ENCODE data around the gene NFIA. TPM values are rescaled to one million over a fixed set of nuclear protein-coding genes. Genes with fewer than 3 reads are reported as not detected.

The NFIA gene
- total RNA-seq, 1 experiment from 2014 or later: 20.9 TPM

- POLR2A ChIA-PET: no interaction called here
- no peaks in the 10 kb centered on the region for H3K4me1 ChIP-seq (ENCODE audit: control insufficient read depth, insufficient read depth, low read length)
- CTCF ChIA-PET: no interaction called here
- ATAC-seq (no peak), DNase-seq (ENCODE audit: low read depth, low spot score) (no peak)
- in situ Hi-C loops (cut with HindIII; ENCODE audit: low pct_unique_long_range_greater_than_20kb, low sequenced_read_pairs) (no loop called here), intact Hi-C loops (cut with micrococcal nuclease; ENCODE audit: unreplicated experiment) (no loop called here)
- H3K27me3 ChIP-seq (ENCODE audit: control insufficient read depth, insufficient read depth, low read length): no peaks in the 10 kb centered on the region
- TF ChIP-seq POLR2AphosphoS5 (IDR thresholded peaks at IDR 0.05; ENCODE audit: low read depth, low read length) (no peak), CTCF (IDR thresholded peaks at IDR 0.05) (no peak), TCF7L2 (IDR thresholded peaks at IDR 0.05; ENCODE audit: low read depth, low read length) (no peak), SIN3A (IDR thresholded peaks at IDR 0.05; ENCODE audit: borderline replicate concordance, insufficient read depth, low read depth, low read length) (no peak)
- TF ChIP-seq, protein P1, sequence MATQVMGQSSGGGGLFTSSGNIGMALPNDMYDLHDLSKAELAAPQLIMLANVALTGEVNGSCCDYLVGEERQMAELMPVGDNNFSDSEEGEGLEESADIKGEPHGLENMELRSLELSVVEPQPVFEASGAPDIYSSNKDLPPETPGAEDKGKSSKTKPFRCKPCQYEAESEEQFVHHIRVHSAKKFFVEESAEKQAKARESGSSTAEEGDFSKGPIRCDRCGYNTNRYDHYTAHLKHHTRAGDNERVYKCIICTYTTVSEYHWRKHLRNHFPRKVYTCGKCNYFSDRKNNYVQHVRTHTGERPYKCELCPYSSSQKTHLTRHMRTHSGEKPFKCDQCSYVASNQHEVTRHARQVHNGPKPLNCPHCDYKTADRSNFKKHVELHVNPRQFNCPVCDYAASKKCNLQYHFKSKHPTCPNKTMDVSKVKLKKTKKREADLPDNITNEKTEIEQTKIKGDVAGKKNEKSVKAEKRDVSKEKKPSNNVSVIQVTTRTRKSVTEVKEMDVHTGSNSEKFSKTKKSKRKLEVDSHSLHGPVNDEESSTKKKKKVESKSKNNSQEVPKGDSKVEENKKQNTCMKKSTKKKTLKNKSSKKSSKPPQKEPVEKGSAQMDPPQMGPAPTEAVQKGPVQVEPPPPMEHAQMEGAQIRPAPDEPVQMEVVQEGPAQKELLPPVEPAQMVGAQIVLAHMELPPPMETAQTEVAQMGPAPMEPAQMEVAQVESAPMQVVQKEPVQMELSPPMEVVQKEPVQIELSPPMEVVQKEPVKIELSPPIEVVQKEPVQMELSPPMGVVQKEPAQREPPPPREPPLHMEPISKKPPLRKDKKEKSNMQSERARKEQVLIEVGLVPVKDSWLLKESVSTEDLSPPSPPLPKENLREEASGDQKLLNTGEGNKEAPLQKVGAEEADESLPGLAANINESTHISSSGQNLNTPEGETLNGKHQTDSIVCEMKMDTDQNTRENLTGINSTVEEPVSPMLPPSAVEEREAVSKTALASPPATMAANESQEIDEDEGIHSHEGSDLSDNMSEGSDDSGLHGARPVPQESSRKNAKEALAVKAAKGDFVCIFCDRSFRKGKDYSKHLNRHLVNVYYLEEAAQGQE (IDR thresholded peaks at IDR 0.05; ENCODE audit: insufficient read depth in 1 of 2, low read depth in 2 of 2, low read length in 1 of 2): no peak
- H3K9me3 ChIP-seq (ENCODE audit: control insufficient read depth, insufficient read depth, low read depth, low read length): no peaks in the 10 kb centered on the region
- peaks cover 2% of the 10 kb centered on the region; the same call in 1 of the 2 replicates for H3K36me3 ChIP-seq (ENCODE audit: control insufficient read depth, insufficient read depth, low read length)
- no peak overlapping the region for H3K27ac ChIP-seq (ENCODE audit: low read length)
- no peak overlapping the region for H3K4me3 ChIP-seq (ENCODE audit: low read depth in 2 of 2, low read length in 2 of 2)
- no TSS peak for BruUV-seq (replicated peaks)
Observed at GRCh38 chr1:61352845-61353435, 270.6 kb downstream of the NFIA start.

DNA sequence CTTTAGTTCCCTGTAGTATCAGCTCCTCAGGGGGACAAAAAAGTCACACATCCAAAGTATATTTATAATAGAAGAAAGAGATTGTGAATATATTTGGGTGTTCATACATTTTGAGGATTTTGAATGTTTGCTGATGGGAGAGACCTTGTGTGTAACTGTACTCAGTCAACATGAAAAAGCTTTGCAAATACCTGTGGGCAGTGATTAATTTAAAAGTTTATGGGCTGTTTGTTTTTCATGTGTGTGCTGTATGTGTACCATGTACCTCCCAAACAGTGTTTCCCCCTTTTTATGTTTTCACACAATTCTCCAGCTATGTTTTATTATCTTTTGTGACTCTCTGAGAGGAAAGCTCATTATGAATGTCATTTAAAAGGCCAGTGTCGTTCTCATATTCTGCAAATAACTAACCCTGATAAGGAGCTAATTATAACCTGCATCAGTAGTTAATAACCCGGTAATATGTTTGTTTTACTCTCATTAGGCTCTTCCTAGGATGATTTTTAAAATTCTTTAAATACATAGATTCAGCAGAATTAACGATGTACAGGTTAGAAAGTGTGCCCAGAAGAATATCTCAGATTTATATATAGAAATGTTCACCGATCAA lies 271.5 kb downstream of the NFIA start:
- in situ Hi-C loops (cut with HindIII; ENCODE audit: low pct_unique_long_range_greater_than_20kb, low sequenced_read_pairs) (no loop called here), intact Hi-C loops (cut with micrococcal nuclease; ENCODE audit: unreplicated experiment) (no loop called here)
- no peaks in the 10 kb centered on the region for H3K27me3 ChIP-seq (ENCODE audit: control insufficient read depth, insufficient read depth, low read length)
- no peak overlapping the region for H3K27ac ChIP-seq (ENCODE audit: low read length)
- POLR2A ChIA-PET: interaction anchor here (0.5 to 0.7 kb wide), 2 partner anchors 303 to 504 kb away, joined by 3 to 4 read pairs; no protein-coding TSS in a partner anchor
- H3K4me1 ChIP-seq (ENCODE audit: control insufficient read depth, insufficient read depth, low read length): no peaks in the 10 kb centered on the region
- CTCF ChIA-PET: no interaction called here
- ATAC-seq (no peak), DNase-seq (ENCODE audit: low read depth, low spot score) (no peak)
- BruUV-seq (replicated peaks): no TSS peak
- TF ChIP-seq, protein P1 (IDR thresholded peaks at IDR 0.05; ENCODE audit: insufficient read depth in 1 of 2, low read depth in 2 of 2, low read length in 1 of 2): no peak
- TF ChIP-seq POLR2AphosphoS5 (IDR thresholded peaks at IDR 0.05; ENCODE audit: low read depth, low read length) (no peak), TCF7L2 (IDR thresholded peaks at IDR 0.05; ENCODE audit: low read depth, low read length) (no peak), SIN3A (IDR thresholded peaks at IDR 0.05; ENCODE audit: borderline replicate concordance, insufficient read depth, low read depth, low read length) (no peak), CTCF (IDR thresholded peaks at IDR 0.05) (no peak)
- H3K36me3 ChIP-seq (ENCODE audit: control insufficient read depth, insufficient read depth, low read length): peaks cover 2% of the 10 kb centered on the region; the same call in 1 of the 2 replicates
- no peaks in the 10 kb centered on the region for H3K9me3 ChIP-seq (ENCODE audit: control insufficient read depth, insufficient read depth, low read depth, low read length)
- H3K4me3 ChIP-seq (ENCODE audit: low read depth in 2 of 2, low read length in 2 of 2): no peak overlapping the region

Data from Panc1 (cell line).